Uterus (tissue), 2 donors: ENCODE measurements around the gene PRAMEF11.
"Not testable (repeated sequence)": the region's sequence is repeated elsewhere in the genome, so short reads cannot be mapped to it uniquely, and the experiment has no call there.

Experiments
- CTCF ChIP-seq, 4 experiments: fragments of 200-600 bp in 2 of 4; fragments of 450-650 bp in 2 of 4; sonication (generic) in 2 of 4; IDR thresholded peaks; one replicate each; pipeline ENCODE4 v1.5.1; 2016 to 2019; ENCODE audit warnings: antibody characterized with exemption in 4 of 4, mild to moderate bottlenecking in 2 of 4, moderate library complexity in 1 of 4
- POLR2A ChIP-seq, 2 donors: fragments of 450-650 bp; IDR thresholded peaks; one replicate each; pipeline ENCODE4 v1.6.1; 2016; ENCODE audit warnings: antibody characterized with exemption in 2 of 2, mild to moderate bottlenecking in 1 of 2, moderate library complexity in 1 of 2

GRCh38 chr1:12784729-12785128, 46.5 kb downstream of the PRAMEF11 start:
- not testable (repeated sequence) for TF ChIP-seq CTCF, POLR2A (IDR thresholded peaks at IDR 0.05)
